ENCODE results near the gene MT1B.

GRCh38 chr16:56669840-56670619 is 18.3 kb downstream of the MT1B start:
- TF ChIP-seq CTCF (IDR thresholded peaks at IDR 0.05; ENCODE audit: low read depth, low read length) (no peak), POLR2A (IDR thresholded peaks at IDR 0.05; ENCODE audit: extremely low read depth, insufficient read length) (no peak)

Data from NB4 (cell line).